NCI-H446 (cell line): ENCODE data around the gene PARVB.
"Not testable (repeated sequence)": the region's sequence is repeated elsewhere in the genome, so short reads cannot be mapped to it uniquely, and the experiment has no call there.

Experiments
- DNase-seq, 2 experiments: peaks; one replicate each; lab custom pipeline; 2025; lab: John Stamatoyannopoulos, UW

PARVB gene

GRCh38 chr22:44056649-44057048 is 32.5 kb downstream of the PARVB start:
- DNase-seq, result not testable (repeated sequence)

GRCh38 chr22:44057401-44057987 is 33.4 kb downstream of the PARVB start:
- no peak for DNase-seq

DNA sequence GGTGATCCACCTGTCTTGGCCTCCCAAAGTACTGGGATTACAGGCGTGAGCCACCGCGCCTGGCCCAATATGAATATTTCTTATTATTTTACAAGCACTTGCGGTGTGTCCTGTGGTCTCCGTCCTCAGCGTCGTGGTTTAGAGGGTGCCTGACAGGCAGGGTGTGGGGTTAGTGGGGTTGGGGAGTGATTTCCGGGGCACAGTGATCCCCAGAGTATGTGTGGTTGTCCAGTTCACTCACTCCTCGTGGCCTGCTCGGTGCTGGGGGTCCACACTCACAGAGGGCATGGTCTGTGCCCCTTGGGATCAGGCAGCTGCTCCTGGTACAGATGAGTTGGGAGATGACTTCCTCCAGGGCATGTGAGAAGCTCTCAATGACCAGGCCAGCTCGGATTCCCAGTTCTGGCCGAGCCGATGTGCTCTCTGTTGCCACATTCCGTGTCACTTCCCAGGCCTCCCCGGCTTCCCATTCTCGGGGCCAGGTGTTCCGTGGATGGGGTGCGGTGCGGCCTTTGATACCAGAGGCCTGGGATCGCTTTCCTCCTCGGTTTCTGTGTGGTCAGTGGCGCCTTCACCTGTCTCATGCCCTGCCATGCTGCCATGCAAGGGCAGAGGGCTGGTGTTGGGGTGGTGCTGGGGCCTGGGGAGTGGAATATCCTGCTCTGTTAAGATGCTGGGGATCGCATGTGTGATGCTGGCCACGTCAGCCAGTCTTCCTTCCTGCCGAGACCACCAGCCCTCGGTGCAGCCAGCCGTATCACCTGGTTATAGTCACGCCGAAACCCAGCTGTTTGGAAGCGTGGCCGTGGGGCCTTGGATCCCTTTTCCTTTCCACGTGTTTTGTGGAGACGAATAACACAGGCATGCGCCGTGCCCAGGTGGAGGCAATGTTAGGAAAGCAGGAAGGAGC is 39.6 kb downstream of the PARVB start:
- DNase-seq, result no peak

- DNase-seq, result no peak
These were observed 42.9 kb downstream of the PARVB start for GRCh38 chr22:44067033-44067432.

- no peak for DNase-seq
These were observed 43.8 kb downstream of the PARVB start for GRCh38 chr22:44067901-44068300.

GRCh38 chr22:44068422-44069191 is 44.5 kb downstream of the PARVB start:
- no peak for DNase-seq

DNA sequence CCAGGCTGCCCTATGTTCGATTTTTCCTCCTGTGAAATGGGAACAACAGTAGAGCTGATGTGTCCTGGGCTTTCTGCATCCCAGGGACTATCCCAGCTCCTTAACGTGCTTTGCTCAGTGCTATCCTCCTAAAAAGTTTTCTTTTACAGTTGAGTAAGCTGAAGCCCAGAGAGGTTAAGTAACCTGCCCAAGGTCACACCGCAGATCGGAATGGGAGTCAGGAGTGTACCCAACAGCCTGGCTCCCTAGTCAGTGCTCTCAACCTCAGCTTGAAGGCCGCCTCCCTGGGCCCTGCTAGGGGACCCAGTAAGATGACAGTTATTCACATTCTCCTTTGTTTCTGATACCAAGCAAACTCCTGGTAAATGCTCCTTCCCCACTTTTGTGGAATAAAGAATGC is 45.9 kb downstream of the PARVB start:
- DNase-seq, result no peak

DNA sequence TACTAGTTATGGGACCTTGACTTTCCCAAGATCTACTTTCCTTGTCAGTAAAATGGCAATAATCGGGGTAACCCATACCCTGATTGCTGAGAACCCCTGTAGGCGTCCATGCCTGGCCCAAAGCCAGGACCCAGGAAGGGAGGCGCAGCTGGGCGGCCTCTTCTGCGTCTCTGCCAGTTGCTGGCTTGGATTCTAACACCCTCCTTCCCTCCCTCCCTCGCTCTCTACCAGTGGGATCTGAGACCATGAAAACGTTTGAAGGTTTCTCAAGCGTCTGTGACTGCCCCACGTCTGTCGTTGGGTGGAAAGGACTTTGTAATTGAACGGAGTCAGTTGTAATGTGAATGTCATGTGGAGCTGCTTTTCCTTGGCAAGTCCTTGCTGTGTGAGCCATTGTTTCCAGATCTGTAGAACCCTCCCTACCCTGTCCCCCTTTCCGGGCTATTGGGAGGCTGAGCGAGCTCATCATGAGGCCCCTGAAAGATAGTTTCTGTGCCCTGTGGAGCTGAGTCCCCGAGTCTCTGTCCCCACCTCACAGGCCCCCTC is 47.8 kb downstream of the PARVB start:
- DNase-seq, result no peak

GRCh38 chr22:44074337-44074984 is 50.4 kb downstream of the PARVB start:
- DNase-seq, result no peak

GRCh38 chr22:44075022-44075421 is 50.9 kb downstream of the PARVB start:
- DNase-seq, result no peak

- DNase-seq, result no peak
These were observed 51.6 kb downstream of the PARVB start for GRCh38 chr22:44075670-44076069.

- no peak for DNase-seq
These were observed 52.7 kb downstream of the PARVB start for GRCh38 chr22:44076825-44077224.

GRCh38 chr22:44080936-44081861 is 57.1 kb downstream of the PARVB start:
- DNase-seq, result peak; percentile 27 to 73

- no peak for DNase-seq
These were observed 58.7 kb downstream of the PARVB start for GRCh38 chr22:44082801-44083200.

GRCh38 chr22:44084044-44084772 is 60.1 kb downstream of the PARVB start:
- DNase-seq, result no peak

DNA sequence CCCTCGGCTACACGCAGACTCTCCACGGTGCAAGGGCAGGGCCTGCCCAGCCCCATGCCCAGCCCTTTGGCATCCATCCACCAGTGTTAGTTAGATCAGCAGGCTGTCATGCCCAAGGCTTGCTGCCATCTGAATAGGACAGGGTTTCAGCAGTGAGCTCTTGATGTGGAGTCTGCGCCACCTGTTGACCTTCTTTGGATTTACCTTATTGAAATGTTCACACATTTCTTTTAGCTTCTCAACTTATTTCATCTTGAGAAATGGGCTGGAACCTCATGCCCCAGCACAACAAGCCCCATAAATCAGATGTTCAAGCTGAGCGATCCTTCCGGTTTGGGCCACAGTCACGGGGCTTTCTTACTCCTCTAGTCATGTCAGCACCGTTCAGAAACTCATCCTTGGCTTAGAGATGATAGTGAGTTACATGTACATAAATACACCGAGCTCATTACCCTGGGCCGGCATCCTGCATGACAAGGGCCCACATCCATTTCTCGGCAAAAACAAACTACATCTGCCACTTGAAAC is 61.7 kb downstream of the PARVB start:
- DNase-seq, result peak in 1 of 2 experiments; percentile 37

GRCh38 chr22:44086271-44087088 is 62.4 kb downstream of the PARVB start:
- DNase-seq, result no peak

DNA sequence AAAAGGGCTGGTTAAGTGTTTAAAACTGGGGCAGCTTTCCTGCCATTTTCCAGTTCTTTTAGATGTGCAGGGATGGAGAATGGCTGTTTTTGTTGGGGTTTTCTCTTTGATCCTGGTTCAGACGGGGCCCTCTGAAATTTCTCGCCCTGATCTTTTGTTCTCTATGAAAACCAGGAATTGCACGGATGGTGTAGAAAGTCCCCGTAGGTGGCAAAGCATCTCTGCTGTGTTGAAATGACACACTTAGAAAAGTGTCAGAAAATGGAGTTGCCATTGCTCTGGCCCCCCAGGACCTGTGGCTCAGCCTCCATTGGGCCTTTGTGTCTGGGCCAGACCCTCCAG is 63.0 kb downstream of the PARVB start:
- no peak for DNase-seq

DNA sequence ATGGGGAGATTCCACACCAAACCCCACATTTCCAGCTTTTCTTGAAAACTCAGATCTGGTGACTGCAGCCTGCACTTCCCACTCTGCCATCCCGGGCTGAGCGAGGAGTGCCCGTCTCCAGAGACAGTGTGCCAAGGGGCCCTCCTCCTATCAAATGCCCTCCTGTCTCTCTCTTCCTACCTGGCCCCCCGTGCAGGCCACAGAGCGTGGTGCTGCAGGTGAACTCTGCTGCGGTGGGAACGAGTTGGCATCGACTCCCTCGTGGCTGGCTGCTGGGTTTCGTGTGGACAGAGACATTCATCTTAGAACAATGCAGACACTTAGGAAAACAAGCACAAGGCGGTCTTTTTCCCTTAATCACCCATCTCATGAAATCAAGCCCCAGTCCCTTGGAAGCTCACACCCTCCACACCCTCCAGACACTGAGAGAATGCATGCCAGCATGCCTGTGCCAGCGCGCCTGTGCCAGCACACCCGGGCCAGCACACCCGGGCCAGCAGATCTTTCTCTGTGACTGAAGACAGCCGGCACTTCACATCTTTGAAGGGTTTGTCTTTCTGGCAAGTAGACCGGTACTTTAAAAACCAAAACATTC is 65.0 kb downstream of the PARVB start:
- peak; percentile 51 to 72 for DNase-seq
